Hepatocyte (in vitro differentiated cells): ENCODE results near the gene CD164L2. TPM values are rescaled to one million over a fixed set of nuclear protein-coding genes. Genes with fewer than 3 reads are reported as not detected.

Source experiments
- DNase-seq: peaks from one replicate; pipeline ENCODE4 v3.0.0-alpha.2; 2016; ENCODE audit warnings: low spot score
- H2AFZ ChIP-seq: fragments of 200-600 bp; sonication (generic); 2 replicates; pipeline ENCODE4 v1.6.0; 2016; ENCODE audit warnings: antibody characterized with exemption, mild to moderate bottlenecking
- H3K27ac ChIP-seq: fragments of 200-600 bp; sonication (generic); 2 replicates; pipeline ENCODE4 v1.5.1; 2016; ENCODE audit warnings: mild to moderate bottlenecking
- H3K27me3 ChIP-seq: fragments of 200-600 bp; sonication (generic); 2 replicates; pipeline ENCODE4 v1.6.1; 2016
- H3K36me3 ChIP-seq: fragments of 200-600 bp; sonication (generic); replicated peaks from 2 replicates; pipeline ENCODE4 v1.5.1; 2016; ENCODE audit warnings: low read depth; ENCODE audit not compliant: insufficient read depth
- H3K4me1 ChIP-seq: fragments of 200-600 bp; sonication (generic); 2 replicates; pipeline ENCODE4 v1.5.1; 2016; ENCODE audit warnings: mild to moderate bottlenecking, moderate library complexity; ENCODE audit not compliant: insufficient read depth
- H3K4me2 ChIP-seq: fragments of 200-600 bp; sonication (generic); 2 replicates; pipeline ENCODE4 v1.6.0; 2016
- H3K4me3 ChIP-seq: fragments of 200-600 bp; sonication (generic); 2 replicates; pipeline ENCODE4 v1.5.1; 2016; ENCODE audit warnings: mild to moderate bottlenecking
- H3K79me2 ChIP-seq: fragments of 200-600 bp; sonication (generic); 2 replicates; pipeline ENCODE4 v1.6.0; 2017; ENCODE audit warnings: mild to moderate bottlenecking
- H3K9me2 ChIP-seq: fragments of 200-600 bp; sonication (generic); replicated peaks from 2 replicates; pipeline ENCODE4 v1.6.0; 2017; ENCODE audit warnings: mild to moderate bottlenecking; ENCODE audit not compliant: insufficient read depth
- H3K9me3 ChIP-seq: fragments of 200-600 bp; sonication (generic); 2 replicates; pipeline ENCODE4 v1.5.1; 2016; ENCODE audit warnings: low read depth, mild to moderate bottlenecking
- H4K20me1 ChIP-seq: fragments of 200-600 bp; sonication (generic); 2 replicates; pipeline ENCODE4 v1.6.0; 2016; ENCODE audit warnings: mild to moderate bottlenecking; ENCODE audit not compliant: insufficient read depth, poor library complexity, severe bottlenecking
- CTCF ChIP-seq: fragments of 200-600 bp; sonication (generic); IDR thresholded peaks from 2 replicates; pipeline ENCODE4 v1.5.1; 2016; ENCODE audit warnings: antibody characterized with exemption, mild to moderate bottlenecking; ENCODE audit not compliant: poor library complexity
- EZH2 ChIP-seq: fragments of 200-600 bp; sonication (generic); IDR thresholded peaks from 2 replicates; pipeline ENCODE4 v1.6.1; 2016; ENCODE audit warnings: antibody characterized with exemption, mild to moderate bottlenecking, borderline replicate concordance
- EZH2phosphoT487 ChIP-seq: fragments of 200-600 bp; sonication (generic); IDR thresholded peaks from one replicate; pipeline ENCODE4 v1.6.1; 2018; ENCODE audit warnings: antibody characterized with exemption, mild to moderate bottlenecking, low read depth, moderate library complexity; ENCODE audit not compliant: unreplicated experiment, severe bottlenecking
- WGBS: methylation state at CpG from one replicate; pipeline ENCODE4 v1.1.6; 2016; ENCODE audit warnings: low lambda C conversion rate; ENCODE audit errors: missing lambda C conversion rate; 5-methylcytosine and 5-hydroxymethylcytosine counted together
- polyA plus RNA-seq: library from polyadenylated mRNA; unstranded; fragments of >200 nt; fragmentation: Nextera tagmentation; extraction: Ambion mirVana; gene quantifications from 2 replicates; pipeline ENCODE4 v1.2.1, GENCODE V29; 2016
- total RNA-seq: library from RNA; depleted of rRNA; stranded (reverse); fragments of >200 nt; gene quantifications from 2 replicates; pipeline ENCODE4 v1.2.3, GENCODE V29; 2014

The CD164L2 gene
- total and polyA plus RNA-seq, 2 experiments from 2014 or later: 0.19 TPM; not detected in 1

- H3K36me3 ChIP-seq: no peaks in the 10 kb centered on the region
- H3K27me3 ChIP-seq: no peaks in the 10 kb centered on the region
- H3K4me2 ChIP-seq: no peak overlapping the region
- H4K20me1 ChIP-seq: peaks cover 3% of the 10 kb centered on the region
- WGBS: 94% methylated on average over 17 of the region's 17 CpGs
- H3K4me3 ChIP-seq: no peak overlapping the region
- no peaks in the 10 kb centered on the region for H3K9me2 ChIP-seq
- no peak overlapping the region for H3K27ac ChIP-seq
- no peak for TF ChIP-seq EZH2phosphoT487
- TF ChIP-seq EZH2: no peak
- no peak for TF ChIP-seq CTCF
- H3K4me1 ChIP-seq: no peaks in the 10 kb centered on the region
- DNase-seq: no peak
- H2AFZ ChIP-seq: no peak overlapping the region
- H3K9me3 ChIP-seq: no peaks in the 10 kb centered on the region
- peaks cover 17% of the 10 kb centered on the region for H3K79me2 ChIP-seq
Measured at GRCh38 chr1:27333717-27334279, 49.3 kb downstream of the CD164L2 start.

- Histone ChIP-seq H3K36me3 (no peaks in the 10 kb centered on the region), H3K9me2 (no peaks in the 10 kb centered on the region), H3K27me3 (no peaks in the 10 kb centered on the region), H4K20me1 (peaks cover 12% of the 10 kb centered on the region), H2AFZ (no peak overlapping the region), H3K4me1 (no peaks in the 10 kb centered on the region), H3K4me2 (no peak overlapping the region), H3K27ac (no peak overlapping the region), H3K79me2 (peaks cover 28% of the 10 kb centered on the region), H3K9me3 (no peaks in the 10 kb centered on the region), H3K4me3 (no peak overlapping the region)
- 72% methylated on average over 11 of the region's 11 CpGs for WGBS
- DNase-seq: peak; percentile 63
- TF ChIP-seq EZH2phosphoT487: no peak
- peak; percentile 67 for TF ChIP-seq CTCF
Measured at GRCh38 chr1:27332536-27333281, 50.4 kb downstream of the CD164L2 start.

- no peak overlapping the region for H3K4me3 ChIP-seq
- no peaks in the 10 kb centered on the region for H3K4me1 ChIP-seq
- H3K9me2 ChIP-seq: no peaks in the 10 kb centered on the region
- H4K20me1 ChIP-seq: peaks cover 18% of the 10 kb centered on the region
- no peaks in the 10 kb centered on the region for H3K36me3 ChIP-seq
- TF ChIP-seq EZH2phosphoT487: no peak
- no peak for TF ChIP-seq CTCF
- TF ChIP-seq EZH2: no peak
- no peak for DNase-seq
- peaks cover 36% of the 10 kb centered on the region for H3K79me2 ChIP-seq
- WGBS: 94% methylated on average over 5 of the region's 5 CpGs
- H3K9me3 ChIP-seq: no peaks in the 10 kb centered on the region
- no peak overlapping the region for H3K4me2 ChIP-seq
- no peak overlapping the region for H3K27ac ChIP-seq
- no peak overlapping the region for H2AFZ ChIP-seq
- H3K27me3 ChIP-seq: no peaks in the 10 kb centered on the region
Measured at GRCh38 chr1:27331922-27332321, 51.2 kb downstream of the CD164L2 start.
